H9 (cell line): ENCODE data around the gene RPS6KB2. TPM values are rescaled to one million over a fixed set of nuclear protein-coding genes. Genes with fewer than 3 reads are reported as not detected.

Experiments
- DNase-seq: peaks from one replicate; pipeline ENCODE4 v3.0.0-alpha.2; 2017
- H2AFZ ChIP-seq: one replicate; pipeline ENCODE4 v1.6.1; 2013; ENCODE audit warnings: mild to moderate bottlenecking, low read length, control low read depth, moderate library complexity
- H2AK5ac ChIP-seq: 2 replicates; pipeline ENCODE4 v1.6.1; 2013; ENCODE audit warnings: low read length, control low read depth, mixed read lengths; ENCODE audit not compliant: insufficient read length
- H2BK120ac ChIP-seq: one replicate; pipeline ENCODE4 v1.6.1; 2013; ENCODE audit warnings: low read depth, mild to moderate bottlenecking, low read length, control low read depth, inconsistent platforms; ENCODE audit not compliant: poor library complexity, severe bottlenecking
- H2BK12ac ChIP-seq: 2 replicates; pipeline ENCODE4 v1.6.1; 2013; ENCODE audit warnings: low read length, control low read depth, mixed read lengths, low read depth; ENCODE audit not compliant: insufficient read length
- H2BK15ac ChIP-seq: 2 replicates; pipeline ENCODE4 v1.6.1; 2013; ENCODE audit warnings: low read depth, low read length, control low read depth
- H2BK20ac ChIP-seq: one replicate; pipeline ENCODE4 v1.6.1; 2013; ENCODE audit warnings: low read depth, mild to moderate bottlenecking, low read length, control low read depth, inconsistent platforms; ENCODE audit not compliant: poor library complexity, severe bottlenecking
- H2BK5ac ChIP-seq: 2 replicates; pipeline ENCODE4 v1.6.1; 2013; ENCODE audit warnings: low read length, control low read depth, mixed read lengths; ENCODE audit not compliant: insufficient read length
- H3K14ac ChIP-seq: 2 replicates; pipeline ENCODE4 v1.6.1; 2013; ENCODE audit warnings: low read length, control low read depth; ENCODE audit not compliant: insufficient read depth
- H3K18ac ChIP-seq: 2 replicates; pipeline ENCODE4 v1.6.1; 2013; ENCODE audit warnings: low read depth, mild to moderate bottlenecking, mixed read lengths, low read length, control low read depth; ENCODE audit not compliant: insufficient read length
- H3K23ac ChIP-seq: 2 replicates; pipeline ENCODE4 v1.6.1; 2013; ENCODE audit warnings: low read length, control low read depth, mixed read lengths, low read depth; ENCODE audit not compliant: insufficient read length
- H3K23me2 ChIP-seq: 2 replicates; pipeline ENCODE4 v1.6.1; 2013; ENCODE audit warnings: low read depth, mild to moderate bottlenecking, mixed read lengths, low read length, control low read depth; ENCODE audit not compliant: insufficient read length, poor library complexity, severe bottlenecking
- H3K27ac ChIP-seq: 2 replicates; pipeline ENCODE4 v1.5.1; 2013; ENCODE audit warnings: low read length, control low read depth, mixed read lengths, low read depth; ENCODE audit not compliant: insufficient read length
- H3K27me3 ChIP-seq: 2 replicates; pipeline ENCODE4 v1.6.1; 2013; ENCODE audit warnings: low read length, control low read depth, inconsistent platforms; ENCODE audit not compliant: insufficient read depth
- H3K4ac ChIP-seq: 2 replicates; pipeline ENCODE4 v1.6.1; 2013; ENCODE audit warnings: low read depth, mild to moderate bottlenecking, control low read depth, inconsistent platforms, low read length, moderate library complexity
- H3K4me1 ChIP-seq: 2 replicates; pipeline ENCODE4 v1.6.1; 2013; ENCODE audit warnings: low read length, control low read depth, inconsistent platforms; ENCODE audit not compliant: insufficient read depth
- H3K4me2 ChIP-seq: 2 replicates; pipeline ENCODE4 v1.6.1; 2013; ENCODE audit warnings: low read length, control low read depth, mixed read lengths; ENCODE audit not compliant: insufficient read length, insufficient read depth
- H3K56ac ChIP-seq: 2 replicates; pipeline ENCODE4 v1.6.1; 2013; ENCODE audit warnings: low read depth, mild to moderate bottlenecking, mixed read lengths, low read length, control low read depth; ENCODE audit not compliant: insufficient read length
- H3K79me1 ChIP-seq: 2 replicates; pipeline ENCODE4 v1.6.1; 2013; ENCODE audit warnings: low read depth, mild to moderate bottlenecking, moderate library complexity, low read length, control low read depth, inconsistent platforms; ENCODE audit not compliant: insufficient read depth, poor library complexity, severe bottlenecking
- H3K79me2 ChIP-seq: 2 replicates; pipeline ENCODE4 v1.6.1; 2013; ENCODE audit warnings: low read length, control low read depth, inconsistent platforms; ENCODE audit not compliant: insufficient read depth
- H3K9ac ChIP-seq: 2 replicates; pipeline ENCODE4 v1.6.1; 2013; ENCODE audit warnings: low read length, control low read depth, mixed read lengths; ENCODE audit not compliant: insufficient read length; ENCODE audit errors: extremely low read depth
- H3K9me3 ChIP-seq: one replicate; pipeline ENCODE4 v1.6.1; 2013; ENCODE audit warnings: low read depth, low read length, inconsistent platforms; ENCODE audit not compliant: control insufficient read depth
- H3T11ph ChIP-seq: one replicate; pipeline ENCODE4 v1.6.1; 2013; ENCODE audit warnings: mild to moderate bottlenecking, low read length, control low read depth, inconsistent platforms
- H4K20me1 ChIP-seq: one replicate; pipeline ENCODE4 v1.6.1; 2013; ENCODE audit not compliant: control insufficient read depth, insufficient read length, insufficient read depth
- H4K5ac ChIP-seq: 2 replicates; pipeline ENCODE4 v1.6.1; 2013; ENCODE audit warnings: low read depth, mild to moderate bottlenecking, mixed read lengths, low read length, control low read depth; ENCODE audit not compliant: insufficient read length
- H4K8ac ChIP-seq: replicated peaks from 2 replicates; pipeline ENCODE4 v1.6.1; 2013; ENCODE audit warnings: low read length, control low read depth, mixed read lengths, low read depth; ENCODE audit not compliant: insufficient read length
- H4K91ac ChIP-seq: 2 replicates; pipeline ENCODE4 v1.6.1; 2013; ENCODE audit warnings: low read depth, mild to moderate bottlenecking, moderate library complexity, mixed read lengths, low read length, control low read depth; ENCODE audit not compliant: insufficient read length
- H3K27ac Mint-ChIP-seq, 3 experiments: 2 replicates in 2 of 3; 3 replicates in 1 of 3; pipeline ENCODE4 v1.8.0; 2020 to 2021; ENCODE audit warnings: mixed read lengths in 3 of 3, mild to moderate bottlenecking in 1 of 3, moderate library complexity in 1 of 3
- H3K27me3 Mint-ChIP-seq: 2 replicates; pipeline ENCODE4 v1.8.0; 2021; ENCODE audit warnings: low read depth, mild to moderate bottlenecking, moderate library complexity, mixed read lengths
- H3K36me3 Mint-ChIP-seq, 3 experiments: 2 replicates in 2 of 3; 3 replicates in 1 of 3; pipeline ENCODE4 v1.8.0; 2020 to 2021; ENCODE audit warnings: low read depth in 3 of 3, mixed read lengths in 3 of 3; ENCODE audit not compliant: insufficient read depth in 1 of 3
- H3K4me1 Mint-ChIP-seq, 2 experiments: 2 replicates each; pipeline ENCODE4 v1.8.0; 2020; ENCODE audit warnings: mixed read lengths in 2 of 2
- H3K4me3 Mint-ChIP-seq, 2 experiments: 2 replicates in 1 of 2; 3 replicates in 1 of 2; pipeline ENCODE4 v1.8.0; 2020 to 2021; ENCODE audit warnings: mild to moderate bottlenecking in 2 of 2, mixed read lengths in 2 of 2, moderate library complexity in 1 of 2
- H3K9me3 Mint-ChIP-seq, 2 experiments: 2 replicates in 1 of 2; 3 replicates in 1 of 2; pipeline ENCODE4 v1.8.0; 2020; ENCODE audit warnings: mild to moderate bottlenecking in 2 of 2, mixed read lengths in 2 of 2, moderate library complexity in 1 of 2
- CTCF ChIP-seq: fragments of 200-600 bp; sonication (generic); conservative IDR thresholded peaks from 3 replicates; pipeline ENCODE4 v1.8.0; 2021; ENCODE audit warnings: antibody characterized with exemption, mild to moderate bottlenecking
- WGBS: extraction: QIAGEN DNeasy Blood & Tissue Kit; methylation state at CpG from one replicate; pipeline ENCODE4 v1.1.7; 2013; ENCODE audit warnings: missing lambda C conversion rate, low lambda C conversion rate, mixed read lengths; ENCODE audit not compliant: insufficient read length; ENCODE audit errors: extremely low coverage; 5-methylcytosine and 5-hydroxymethylcytosine counted together
- total RNA-seq: library from RNA; stranded (reverse); gene quantifications from 2 replicates; pipeline ENCODE4 v1.2.1, GENCODE V29; 2021

The RPS6KB2 gene
- total RNA-seq, 1 experiment from 2014 or later: 51.7 TPM

DNA sequence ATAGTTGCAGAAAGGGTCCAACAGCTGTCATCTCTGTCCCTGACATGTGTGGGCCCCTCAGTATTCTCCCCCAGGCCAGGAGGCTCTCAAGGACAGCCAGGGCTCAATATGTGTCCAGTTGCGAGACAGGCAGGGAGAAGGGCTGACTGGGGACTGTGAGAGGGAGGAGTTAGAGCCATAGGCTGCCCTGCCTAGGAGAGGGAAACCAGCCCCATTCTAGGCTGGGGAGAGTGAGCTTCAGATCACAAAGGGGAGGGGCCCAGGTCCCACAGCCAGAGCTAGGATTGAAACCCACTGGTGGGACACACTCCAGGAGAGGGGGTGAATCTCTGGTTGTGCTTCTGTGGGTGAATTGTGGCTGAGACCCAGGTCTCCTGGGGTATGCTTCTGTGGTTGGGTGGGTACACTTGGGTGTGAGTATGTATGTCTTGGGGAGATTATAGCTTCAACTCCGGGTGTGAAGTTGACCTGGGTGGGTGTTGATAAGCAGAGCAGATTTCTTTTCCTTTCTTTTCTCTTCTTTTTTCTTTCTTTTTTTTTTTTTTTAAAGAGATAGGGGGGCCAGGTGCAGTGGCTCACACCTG, 14.9 kb upstream of the RPS6KB2 start:
- no peak overlapping the region for H3K9ac ChIP-seq
- H2BK12ac ChIP-seq: no peak overlapping the region
- peaks cover 23 to 34% of the 10 kb centered on the region in 2 experiments for H3K4me1 Mint-ChIP-seq
- no peak for TF ChIP-seq CTCF
- H4K8ac ChIP-seq: no peak overlapping the region
- WGBS: no CpG with 5 or more reads among the region's 2 CpGs
- H3K27ac Mint-ChIP-seq: no peak overlapping the region
- H3K23ac ChIP-seq: no peak overlapping the region
- no peaks in the 10 kb centered on the region for H3K79me2 ChIP-seq
- H2BK5ac ChIP-seq: no peak overlapping the region
- no peak for DNase-seq
- peaks cover 39% of the 10 kb centered on the region for H3K27me3 Mint-ChIP-seq
- H3K18ac ChIP-seq: no peak overlapping the region
- H3K79me1 ChIP-seq: no peaks in the 10 kb centered on the region
- H3K4me3 Mint-ChIP-seq: peak overlapping the region in 1 of 2 experiments; percentile 8; a peak in 1 of 5 replicates
- H4K91ac ChIP-seq: no peak overlapping the region
- H3K27me3 ChIP-seq: no peaks in the 10 kb centered on the region
- no peak overlapping the region for H2AK5ac ChIP-seq
- H4K5ac ChIP-seq: no peak overlapping the region
- no peaks in the 10 kb centered on the region for H3K4me1 ChIP-seq
- H3K4ac ChIP-seq: no peak overlapping the region
- H3K4me2 ChIP-seq: no peak overlapping the region
- no peaks in the 10 kb centered on the region for H3K9me3 ChIP-seq
- no peak overlapping the region for H2BK15ac ChIP-seq
- H3K36me3 Mint-ChIP-seq: peaks cover 0 to 1% (median 0%) of the 10 kb centered on the region in 3 experiments; a peak in 1 of 7 replicates
- no peak overlapping the region for H3K56ac ChIP-seq
- H3K27ac ChIP-seq: no peak overlapping the region
- no peak overlapping the region for H2AFZ ChIP-seq
- no peak overlapping the region for H3T11ph ChIP-seq
- no peaks in the 10 kb centered on the region; a peak in 1 of 5 replicates for H3K9me3 Mint-ChIP-seq
- H3K23me2 ChIP-seq: no peaks in the 10 kb centered on the region
- no peak overlapping the region; the same call in 1 of the 2 replicates for H3K14ac ChIP-seq
- H2BK120ac ChIP-seq: no peak overlapping the region
- H4K20me1 ChIP-seq: no peaks in the 10 kb centered on the region
- H2BK20ac ChIP-seq: no peak overlapping the region
